Mesothelial cell of epicardium (in vitro differentiated cells): ENCODE data around the gene PEX26. TPM values are rescaled to one million over a fixed set of nuclear protein-coding genes. Genes with fewer than 3 reads are reported as not detected.
"Not testable (repeated sequence)": the region's sequence is repeated elsewhere in the genome, so short reads cannot be mapped to it uniquely, and the experiment has no call there.

Experiments used
- DNase-seq, 2 experiments: peaks; one replicate each; pipeline ENCODE4 v3.0.0; 2021; ENCODE audit warnings: low spot score in 2 of 2; ENCODE audit not compliant: unreplicated experiment in 2 of 2
- H3K27ac Mint-ChIP-seq: 2 replicates; pipeline ENCODE4 v1.8.0; 2021; ENCODE audit warnings: mixed read lengths
- H3K27me3 Mint-ChIP-seq: 2 replicates; pipeline ENCODE4 v1.8.0; 2021; ENCODE audit warnings: low read depth, mixed read lengths
- H3K36me3 Mint-ChIP-seq: 2 replicates; pipeline ENCODE4 v1.8.0; 2021; ENCODE audit warnings: mixed read lengths
- H3K4me1 Mint-ChIP-seq: 2 replicates; pipeline ENCODE4 v1.8.0; 2021; ENCODE audit warnings: mixed read lengths
- H3K4me3 Mint-ChIP-seq: 2 replicates; pipeline ENCODE4 v1.8.0; 2021; ENCODE audit warnings: mild to moderate bottlenecking, moderate library complexity, mixed read lengths
- H3K9me3 Mint-ChIP-seq: 2 replicates; pipeline ENCODE4 v1.8.0; 2021; ENCODE audit warnings: mixed read lengths
- total RNA-seq: library from RNA; stranded (reverse); gene quantifications from 3 replicates; pipeline ENCODE4 v1.2.1, GENCODE V29; 2021
- TF ChIP-seq, protein P1 (sequence below): fragments of 200-600 bp; sonication (generic); IDR thresholded peaks from one replicate; pipeline ENCODE4 v1.5.0; 2021; ENCODE audit warnings: antibody characterized with exemption; ENCODE audit not compliant: unreplicated experiment

The PEX26 gene
- total RNA-seq, 1 donor from 2014 or later, result 38.3 TPM

DNA sequence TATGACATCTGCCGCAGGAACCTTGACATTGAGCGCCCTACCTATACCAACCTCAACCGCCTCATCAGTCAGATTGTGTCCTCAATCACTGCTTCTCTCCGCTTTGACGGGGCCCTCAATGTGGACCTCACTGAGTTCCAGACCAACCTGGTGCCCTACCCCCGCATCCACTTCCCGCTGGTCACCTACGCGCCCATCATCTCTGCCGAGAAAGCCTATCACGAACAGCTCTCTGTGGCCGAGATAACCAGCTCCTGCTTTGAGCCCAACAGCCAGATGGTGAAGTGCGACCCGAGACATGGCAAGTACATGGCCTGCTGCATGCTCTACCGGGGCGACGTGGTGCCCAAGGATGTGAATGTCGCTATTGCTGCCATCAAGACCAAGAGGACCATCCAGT is 48.8 kb downstream of the PEX26 start:
- H3K36me3 Mint-ChIP-seq, result peaks cover 12% of the 10 kb centered on the region
- H3K4me3 Mint-ChIP-seq, result no peak overlapping the region
- no peak for DNase-seq
- TF ChIP-seq, protein P1, sequence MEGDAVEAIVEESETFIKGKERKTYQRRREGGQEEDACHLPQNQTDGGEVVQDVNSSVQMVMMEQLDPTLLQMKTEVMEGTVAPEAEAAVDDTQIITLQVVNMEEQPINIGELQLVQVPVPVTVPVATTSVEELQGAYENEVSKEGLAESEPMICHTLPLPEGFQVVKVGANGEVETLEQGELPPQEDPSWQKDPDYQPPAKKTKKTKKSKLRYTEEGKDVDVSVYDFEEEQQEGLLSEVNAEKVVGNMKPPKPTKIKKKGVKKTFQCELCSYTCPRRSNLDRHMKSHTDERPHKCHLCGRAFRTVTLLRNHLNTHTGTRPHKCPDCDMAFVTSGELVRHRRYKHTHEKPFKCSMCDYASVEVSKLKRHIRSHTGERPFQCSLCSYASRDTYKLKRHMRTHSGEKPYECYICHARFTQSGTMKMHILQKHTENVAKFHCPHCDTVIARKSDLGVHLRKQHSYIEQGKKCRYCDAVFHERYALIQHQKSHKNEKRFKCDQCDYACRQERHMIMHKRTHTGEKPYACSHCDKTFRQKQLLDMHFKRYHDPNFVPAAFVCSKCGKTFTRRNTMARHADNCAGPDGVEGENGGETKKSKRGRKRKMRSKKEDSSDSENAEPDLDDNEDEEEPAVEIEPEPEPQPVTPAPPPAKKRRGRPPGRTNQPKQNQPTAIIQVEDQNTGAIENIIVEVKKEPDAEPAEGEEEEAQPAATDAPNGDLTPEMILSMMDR, result no peak
- no peaks in the 10 kb centered on the region for H3K27me3 Mint-ChIP-seq
- no peak overlapping the region for H3K27ac Mint-ChIP-seq
- no peaks in the 10 kb centered on the region for H3K4me1 Mint-ChIP-seq
- H3K9me3 Mint-ChIP-seq, result no peaks in the 10 kb centered on the region

DNA sequence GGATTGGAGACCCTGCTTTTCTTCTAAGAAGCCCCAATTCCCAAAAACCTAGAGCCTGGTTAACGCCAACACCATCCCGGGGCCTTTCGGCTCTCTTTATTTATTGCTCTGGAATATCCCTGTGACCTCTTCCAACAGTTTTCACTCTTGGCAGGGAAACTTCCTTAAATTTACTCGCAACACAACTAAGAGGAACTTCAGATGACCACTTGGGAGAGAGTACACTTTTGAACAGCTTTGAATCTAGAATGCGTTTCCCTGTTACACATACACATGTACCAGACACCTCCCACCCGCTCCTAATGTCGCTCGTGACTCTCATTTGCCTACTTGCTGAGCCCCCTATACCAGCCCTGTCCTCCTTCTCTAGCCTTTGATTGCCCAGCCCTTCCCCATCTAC is 52.2 kb downstream of the PEX26 start:
- DNase-seq, result no peak
- H3K36me3 Mint-ChIP-seq, result peaks cover 16% of the 10 kb centered on the region
- TF ChIP-seq, protein P1, result no peak
- H3K4me1 Mint-ChIP-seq, result no peaks in the 10 kb centered on the region
- H3K27ac Mint-ChIP-seq, result no peak overlapping the region
- H3K27me3 Mint-ChIP-seq, result no peaks in the 10 kb centered on the region
- H3K9me3 Mint-ChIP-seq, result no peaks in the 10 kb centered on the region
- H3K4me3 Mint-ChIP-seq, result no peak overlapping the region

DNA sequence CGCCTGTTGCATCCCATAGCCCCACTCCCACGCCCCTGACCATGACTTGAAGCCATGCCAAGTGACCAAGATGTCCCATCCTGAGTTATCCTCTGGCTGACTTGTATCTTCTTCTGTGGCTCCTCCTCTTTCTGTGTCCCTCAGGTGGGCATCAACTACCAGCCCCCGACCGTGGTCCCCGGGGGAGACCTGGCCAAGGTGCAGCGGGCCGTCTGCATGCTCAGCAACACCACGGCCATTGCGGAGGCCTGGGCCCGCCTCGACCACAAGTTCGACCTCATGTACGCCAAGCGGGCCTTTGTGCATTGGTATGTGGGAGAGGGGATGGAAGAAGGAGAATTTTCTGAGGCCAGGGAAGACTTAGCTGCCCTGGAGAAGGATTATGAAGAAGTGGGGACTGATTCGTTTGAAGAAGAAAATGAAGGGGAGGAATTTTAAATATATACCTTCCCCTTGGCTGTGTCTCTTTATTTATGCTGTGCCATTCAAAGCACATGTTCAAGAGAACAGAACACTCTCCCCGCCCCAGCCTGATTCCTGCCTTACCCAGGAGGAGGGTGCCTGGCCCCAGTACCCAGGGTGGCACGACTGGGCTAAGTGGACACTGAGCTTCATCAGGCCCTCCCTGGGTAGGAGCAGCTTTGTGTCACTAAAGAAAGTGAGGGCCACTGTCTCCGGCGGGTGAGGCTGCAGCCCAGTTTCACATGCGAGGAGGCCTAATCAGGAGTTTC is 53.1 kb downstream of the PEX26 start:
- DNase-seq, result no peak
- no peaks in the 10 kb centered on the region for H3K9me3 Mint-ChIP-seq
- no peak overlapping the region for H3K27ac Mint-ChIP-seq
- H3K27me3 Mint-ChIP-seq, result no peaks in the 10 kb centered on the region
- H3K4me1 Mint-ChIP-seq, result no peaks in the 10 kb centered on the region
- no peak overlapping the region for H3K4me3 Mint-ChIP-seq
- peaks cover 16% of the 10 kb centered on the region for H3K36me3 Mint-ChIP-seq
- TF ChIP-seq, protein P1, result no peak

DNA sequence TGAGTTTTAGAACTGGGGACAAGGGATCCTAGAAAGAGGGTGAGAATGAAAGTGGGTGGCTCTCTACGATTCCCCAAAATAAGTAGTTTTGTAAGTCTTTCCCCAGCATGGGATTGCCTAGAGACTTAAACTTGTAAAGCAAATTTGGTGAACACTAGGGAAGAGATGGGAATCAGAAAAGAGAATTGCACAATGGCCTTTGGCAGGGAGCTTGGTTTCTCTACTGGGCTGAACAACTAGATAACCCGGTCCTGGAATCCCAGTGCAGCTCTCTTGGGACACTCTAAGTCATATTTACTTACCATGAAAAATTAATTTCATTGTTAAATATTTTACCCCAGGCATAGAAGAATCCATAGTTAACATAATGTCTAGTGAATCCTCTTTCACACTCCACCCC is 55.7 kb downstream of the PEX26 start:
- H3K9me3 Mint-ChIP-seq, result no peaks in the 10 kb centered on the region
- no peak overlapping the region for H3K27ac Mint-ChIP-seq
- no peaks in the 10 kb centered on the region for H3K4me1 Mint-ChIP-seq
- H3K27me3 Mint-ChIP-seq, result no peaks in the 10 kb centered on the region
- H3K4me3 Mint-ChIP-seq, result no peak overlapping the region
- peaks cover 5% of the 10 kb centered on the region for H3K36me3 Mint-ChIP-seq
- TF ChIP-seq, protein P1, result no peak
- DNase-seq, result no peak

DNA sequence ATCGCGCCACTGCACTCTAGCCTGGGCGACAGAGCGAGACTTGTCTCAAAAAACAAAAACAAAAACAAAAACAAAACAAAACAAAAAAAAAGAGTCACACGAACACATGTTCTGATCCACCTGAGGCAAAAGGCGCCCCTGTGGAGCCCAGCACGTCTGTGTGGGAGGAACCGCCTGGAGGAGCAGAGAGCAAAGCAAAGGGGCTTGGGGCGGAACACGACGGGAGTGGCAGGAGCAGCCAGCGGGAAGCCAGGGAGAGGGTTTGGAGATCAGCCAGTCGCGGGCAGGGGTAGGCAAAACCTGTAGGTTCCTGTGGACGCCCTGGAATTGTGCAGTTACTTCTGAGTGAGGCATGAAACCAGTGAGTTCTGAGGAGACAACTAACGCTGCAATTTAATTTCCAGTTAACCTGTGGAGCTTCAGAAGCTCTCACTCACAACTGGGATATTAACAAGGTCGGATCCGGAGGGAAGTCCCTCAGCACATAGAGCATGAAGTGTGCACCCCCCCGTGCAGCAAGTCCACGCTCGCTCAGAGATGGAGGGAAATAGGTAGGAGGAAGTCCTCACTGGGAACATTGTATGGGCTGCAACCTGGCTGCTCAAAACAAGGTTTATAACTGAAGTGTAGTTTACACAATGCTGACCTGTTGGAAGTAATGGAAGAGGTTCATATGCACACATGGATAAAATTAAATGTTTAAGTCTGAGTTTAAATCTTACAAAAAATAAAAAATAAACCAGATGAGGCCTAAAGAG is 59.0 kb downstream of the PEX26 start:
- H3K4me3 Mint-ChIP-seq, result no peak overlapping the region
- H3K27me3 Mint-ChIP-seq, result no peaks in the 10 kb centered on the region
- no peak overlapping the region for H3K27ac Mint-ChIP-seq
- DNase-seq, result no peak
- peaks cover 6% of the 10 kb centered on the region for H3K36me3 Mint-ChIP-seq
- H3K4me1 Mint-ChIP-seq, result no peaks in the 10 kb centered on the region
- H3K9me3 Mint-ChIP-seq, result peaks cover 7% of the 10 kb centered on the region
- TF ChIP-seq, protein P1, result no peak

DNA sequence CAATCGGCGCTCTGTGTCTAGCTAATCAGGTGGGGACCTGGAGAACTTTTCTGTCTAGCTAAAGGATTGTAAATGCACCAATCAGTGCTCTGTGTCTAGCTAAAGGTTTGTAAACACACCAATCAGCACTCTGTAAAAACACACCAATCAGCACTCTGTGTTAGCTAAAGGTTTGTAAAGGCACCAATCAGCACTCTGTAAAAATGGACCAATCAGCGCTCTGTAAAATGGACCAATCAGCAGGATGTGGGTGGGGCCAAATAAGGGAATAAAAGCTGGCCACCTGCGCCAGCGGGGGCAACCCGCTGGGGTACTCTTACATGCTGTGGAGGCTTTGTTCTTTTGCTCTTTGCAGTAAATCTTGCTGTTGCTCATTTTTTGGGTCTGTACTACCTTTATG is 63.2 kb downstream of the PEX26 start:
- H3K4me3 Mint-ChIP-seq, DNase-seq, H3K27me3 Mint-ChIP-seq, H3K27ac Mint-ChIP-seq, H3K4me1 Mint-ChIP-seq, H3K36me3 Mint-ChIP-seq: not testable (repeated sequence)
- peaks cover 11% of the 10 kb centered on the region for H3K9me3 Mint-ChIP-seq
